ENCODE measurements around the gene CFAP73. TPM values are rescaled to one million over a fixed set of nuclear protein-coding genes. Genes with fewer than 3 reads are reported as not detected.

Gene CFAP73
- polyA plus RNA-seq, result under 1 TPM; 0.35 to 0.73 TPM

GRCh38 chr12:113149361-113150150 lies at the start of gene CFAP73:
Gene CFAP73 (plus strand): TSS chr12:113149724. CDS start chr12:113149858, 134 bp downstream.
- Histone ChIP-seq H3K27me3 (ENCODE audit: control insufficient read depth in 1 of 2, insufficient read depth in 2 of 2, low read length in 2 of 2) (no peaks in the 10 kb centered on the region), H3K36me3 (ENCODE audit: control insufficient read depth in 2 of 2, insufficient read depth in 2 of 2, low read length in 1 of 2) (no peaks in the 10 kb centered on the region), H3K4me3 (ENCODE audit: low read depth in 1 of 2, low read length in 2 of 2) (peak within 1 kb of the TSS in 1 of 2 donors; percentile 23), H3K27ac (ENCODE audit: low read depth in 2 of 2, low read length in 1 of 2) (peak within 1 kb of the TSS in 1 of 2 donors; percentile 54), H3K4me1 (ENCODE audit: control insufficient read depth in 2 of 2, insufficient read depth in 2 of 2, low read length in 1 of 2) (peaks cover 5 to 13% of the 10 kb centered on the region in 2 donors), H3K9me3 (ENCODE audit: control insufficient read depth in 2 of 2, insufficient read depth in 1 of 2, low read depth in 1 of 2, low read length in 1 of 2) (no peaks in the 10 kb centered on the region)
- WGBS, 2 donors, result 17 to 25% methylated on average over 20 to 22 of the region's 22 CpGs

GRCh38 chr12:113099764-113100163 lies 49.8 kb upstream of the CFAP73 start:
- no peak overlapping the region for H3K27ac ChIP-seq (ENCODE audit: low read depth in 2 of 2, low read length in 1 of 2)
- 75 to 81% methylated on average over 12 of the region's 12 CpGs for WGBS, 2 donors
- H3K4me3 ChIP-seq (ENCODE audit: low read depth in 1 of 2, low read length in 2 of 2), result no peak overlapping the region

GRCh38 chr12:113101751-113102150 lies 47.8 kb upstream of the CFAP73 start:
- no peak overlapping the region for H3K27ac ChIP-seq (ENCODE audit: low read depth in 2 of 2, low read length in 1 of 2)
- H3K4me1 ChIP-seq (ENCODE audit: control insufficient read depth in 2 of 2, insufficient read depth in 2 of 2, low read length in 1 of 2), result peaks cover 3 to 7% of the 10 kb centered on the region in 2 donors
- no peaks in the 10 kb centered on the region for H3K27me3 ChIP-seq (ENCODE audit: control insufficient read depth in 1 of 2, insufficient read depth in 2 of 2, low read length in 2 of 2)
- H3K36me3 ChIP-seq (ENCODE audit: control insufficient read depth in 2 of 2, insufficient read depth in 2 of 2, low read length in 1 of 2), result peaks cover 0 to 4% of the 10 kb centered on the region in 2 donors
- 71 to 81% methylated on average over 10 of the region's 10 CpGs for WGBS, 2 donors
- H3K4me3 ChIP-seq (ENCODE audit: low read depth in 1 of 2, low read length in 2 of 2), result no peak overlapping the region
- no peaks in the 10 kb centered on the region for H3K9me3 ChIP-seq (ENCODE audit: control insufficient read depth in 2 of 2, insufficient read depth in 1 of 2, low read depth in 1 of 2, low read length in 1 of 2)

More at GRCh38 chr12:113099764-113100163, 49.8 kb upstream of the CFAP73 start:
- H3K4me1 ChIP-seq (ENCODE audit: control insufficient read depth in 2 of 2, insufficient read depth in 2 of 2, low read length in 1 of 2), result peaks cover 3 to 10% of the 10 kb centered on the region in 2 donors
- H3K9me3 ChIP-seq (ENCODE audit: control insufficient read depth in 2 of 2, insufficient read depth in 1 of 2, low read depth in 1 of 2, low read length in 1 of 2), result no peaks in the 10 kb centered on the region
- H3K36me3 ChIP-seq (ENCODE audit: control insufficient read depth in 2 of 2, insufficient read depth in 2 of 2, low read length in 1 of 2), result peaks cover 0 to 6% of the 10 kb centered on the region in 2 donors
- no peaks in the 10 kb centered on the region for H3K27me3 ChIP-seq (ENCODE audit: control insufficient read depth in 1 of 2, insufficient read depth in 2 of 2, low read length in 2 of 2)

GRCh38 chr12:113102811-113103210 lies 46.7 kb upstream of the CFAP73 start:
- no peak overlapping the region for H3K27ac ChIP-seq (ENCODE audit: low read depth in 2 of 2, low read length in 1 of 2)
- WGBS, 2 donors, result 83 to 90% methylated on average over 5 of the region's 5 CpGs
- H3K27me3 ChIP-seq (ENCODE audit: control insufficient read depth in 1 of 2, insufficient read depth in 2 of 2, low read length in 2 of 2), result no peaks in the 10 kb centered on the region

GRCh38 chr12:113103756-113104450 lies 45.6 kb upstream of the CFAP73 start:
- Histone ChIP-seq H3K36me3 (ENCODE audit: control insufficient read depth in 2 of 2, insufficient read depth in 2 of 2, low read length in 1 of 2) (peaks cover 0 to 3% of the 10 kb centered on the region in 2 donors), H3K27ac (ENCODE audit: low read depth in 2 of 2, low read length in 1 of 2) (no peak overlapping the region), H3K9me3 (ENCODE audit: control insufficient read depth in 2 of 2, insufficient read depth in 1 of 2, low read depth in 1 of 2, low read length in 1 of 2) (no peaks in the 10 kb centered on the region), H3K4me1 (ENCODE audit: control insufficient read depth in 2 of 2, insufficient read depth in 2 of 2, low read length in 1 of 2) (peaks cover 0 to 4% of the 10 kb centered on the region in 2 donors), H3K27me3 (ENCODE audit: control insufficient read depth in 1 of 2, insufficient read depth in 2 of 2, low read length in 2 of 2) (no peaks in the 10 kb centered on the region), H3K4me3 (ENCODE audit: low read depth in 1 of 2, low read length in 2 of 2) (no peak overlapping the region)
- 8 to 9% methylated on average over 43 of the region's 43 CpGs for WGBS, 2 donors

More at GRCh38 chr12:113102811-113103210, 46.7 kb upstream of the CFAP73 start:
- Histone ChIP-seq H3K4me3 (ENCODE audit: low read depth in 1 of 2, low read length in 2 of 2) (no peak overlapping the region), H3K9me3 (ENCODE audit: control insufficient read depth in 2 of 2, insufficient read depth in 1 of 2, low read depth in 1 of 2, low read length in 1 of 2) (no peaks in the 10 kb centered on the region), H3K36me3 (ENCODE audit: control insufficient read depth in 2 of 2, insufficient read depth in 2 of 2, low read length in 1 of 2) (peaks cover 0 to 3% of the 10 kb centered on the region in 2 donors), H3K4me1 (ENCODE audit: control insufficient read depth in 2 of 2, insufficient read depth in 2 of 2, low read length in 1 of 2) (peaks cover 3 to 7% of the 10 kb centered on the region in 2 donors)

GRCh38 chr12:113104953-113105510 lies 44.5 kb upstream of the CFAP73 start:
- H3K9me3 ChIP-seq (ENCODE audit: control insufficient read depth in 2 of 2, insufficient read depth in 1 of 2, low read depth in 1 of 2, low read length in 1 of 2), result no peaks in the 10 kb centered on the region
- 83 to 84% methylated on average over 13 of the region's 13 CpGs for WGBS, 2 donors
- no peak overlapping the region for H3K4me3 ChIP-seq (ENCODE audit: low read depth in 1 of 2, low read length in 2 of 2)
- H3K27ac ChIP-seq (ENCODE audit: low read depth in 2 of 2, low read length in 1 of 2), result no peak overlapping the region
- H3K36me3 ChIP-seq (ENCODE audit: control insufficient read depth in 2 of 2, insufficient read depth in 2 of 2, low read length in 1 of 2), result peaks cover 0 to 3% of the 10 kb centered on the region in 2 donors
- H3K27me3 ChIP-seq (ENCODE audit: control insufficient read depth in 1 of 2, insufficient read depth in 2 of 2, low read length in 2 of 2), result no peaks in the 10 kb centered on the region
- peaks cover 0 to 5% of the 10 kb centered on the region in 2 donors for H3K4me1 ChIP-seq (ENCODE audit: control insufficient read depth in 2 of 2, insufficient read depth in 2 of 2, low read length in 1 of 2)

GRCh38 chr12:113105606-113106271 lies 43.8 kb upstream of the CFAP73 start:
- H3K27ac ChIP-seq (ENCODE audit: low read depth in 2 of 2, low read length in 1 of 2), result no peak overlapping the region
- no peaks in the 10 kb centered on the region for H3K9me3 ChIP-seq (ENCODE audit: control insufficient read depth in 2 of 2, insufficient read depth in 1 of 2, low read depth in 1 of 2, low read length in 1 of 2)
- H3K4me3 ChIP-seq (ENCODE audit: low read depth in 1 of 2, low read length in 2 of 2), result no peak overlapping the region
- H3K36me3 ChIP-seq (ENCODE audit: control insufficient read depth in 2 of 2, insufficient read depth in 2 of 2, low read length in 1 of 2), result peaks cover 0 to 3% of the 10 kb centered on the region in 2 donors
- no peaks in the 10 kb centered on the region for H3K27me3 ChIP-seq (ENCODE audit: control insufficient read depth in 1 of 2, insufficient read depth in 2 of 2, low read length in 2 of 2)
- peaks cover 0 to 5% of the 10 kb centered on the region in 2 donors for H3K4me1 ChIP-seq (ENCODE audit: control insufficient read depth in 2 of 2, insufficient read depth in 2 of 2, low read length in 1 of 2)
- WGBS, 2 donors, result 85 to 93% methylated on average over 15 of the region's 15 CpGs

GRCh38 chr12:113106361-113106760 lies 43.2 kb upstream of the CFAP73 start:
- Histone ChIP-seq H3K4me1 (ENCODE audit: control insufficient read depth in 2 of 2, insufficient read depth in 2 of 2, low read length in 1 of 2) (peaks cover 0 to 5% of the 10 kb centered on the region in 2 donors), H3K9me3 (ENCODE audit: control insufficient read depth in 2 of 2, insufficient read depth in 1 of 2, low read depth in 1 of 2, low read length in 1 of 2) (no peaks in the 10 kb centered on the region)
- 65 to 83% methylated on average over 1 of the region's 1 CpG for WGBS, 2 donors

GRCh38 chr12:113108308-113108707 lies 41.2 kb upstream of the CFAP73 start:
- Histone ChIP-seq H3K4me1 (ENCODE audit: control insufficient read depth in 2 of 2, insufficient read depth in 2 of 2, low read length in 1 of 2) (peaks cover 0 to 5% of the 10 kb centered on the region in 2 donors), H3K36me3 (ENCODE audit: control insufficient read depth in 2 of 2, insufficient read depth in 2 of 2, low read length in 1 of 2) (peaks cover 0 to 3% of the 10 kb centered on the region in 2 donors), H3K27ac (ENCODE audit: low read depth in 2 of 2, low read length in 1 of 2) (no peak overlapping the region), H3K9me3 (ENCODE audit: control insufficient read depth in 2 of 2, insufficient read depth in 1 of 2, low read depth in 1 of 2, low read length in 1 of 2) (no peaks in the 10 kb centered on the region), H3K27me3 (ENCODE audit: control insufficient read depth in 1 of 2, insufficient read depth in 2 of 2, low read length in 2 of 2) (no peaks in the 10 kb centered on the region), H3K4me3 (ENCODE audit: low read depth in 1 of 2, low read length in 2 of 2) (no peak overlapping the region)
- WGBS, 2 donors, result 95 to 97% methylated on average over 4 of the region's 4 CpGs

More at GRCh38 chr12:113106361-113106760, 43.2 kb upstream of the CFAP73 start:
- Histone ChIP-seq H3K36me3 (ENCODE audit: control insufficient read depth in 2 of 2, insufficient read depth in 2 of 2, low read length in 1 of 2) (peaks cover 0 to 3% of the 10 kb centered on the region in 2 donors), H3K27me3 (ENCODE audit: control insufficient read depth in 1 of 2, insufficient read depth in 2 of 2, low read length in 2 of 2) (no peaks in the 10 kb centered on the region), H3K27ac (ENCODE audit: low read depth in 2 of 2, low read length in 1 of 2) (no peak overlapping the region), H3K4me3 (ENCODE audit: low read depth in 1 of 2, low read length in 2 of 2) (no peak overlapping the region)

Data from esophagus (tissue), 2 donors.